GM13977 (cell line): Measurements from ENCODE around the gene FCRL1.

Experiments
- DNase-seq: peaks from one replicate; pipeline ENCODE4 v3.0.0; 2012; ENCODE audit warnings: low spot score
- in situ Hi-C: fragments of 300-500 bp; cut with MboI; formaldehyde crosslinking; loops from one replicate; pipeline ENCODE4 v1.12.0; 2022; ENCODE audit warnings: low sequenced_read_pairs, low pct_unique_long_range_greater_than_20kb, mixed read lengths, inconsistent platforms; ENCODE audit not compliant: unreplicated experiment
- TF ChIP-seq, protein P1 (sequence below): IDR thresholded peaks from 2 replicates; pipeline ENCODE4 v1.5.1; 2012; ENCODE audit warnings: mild to moderate bottlenecking, control low read depth; ENCODE audit not compliant: insufficient read depth; ENCODE audit errors: extremely low read depth, missing control alignments

The FCRL1 gene

DNA sequence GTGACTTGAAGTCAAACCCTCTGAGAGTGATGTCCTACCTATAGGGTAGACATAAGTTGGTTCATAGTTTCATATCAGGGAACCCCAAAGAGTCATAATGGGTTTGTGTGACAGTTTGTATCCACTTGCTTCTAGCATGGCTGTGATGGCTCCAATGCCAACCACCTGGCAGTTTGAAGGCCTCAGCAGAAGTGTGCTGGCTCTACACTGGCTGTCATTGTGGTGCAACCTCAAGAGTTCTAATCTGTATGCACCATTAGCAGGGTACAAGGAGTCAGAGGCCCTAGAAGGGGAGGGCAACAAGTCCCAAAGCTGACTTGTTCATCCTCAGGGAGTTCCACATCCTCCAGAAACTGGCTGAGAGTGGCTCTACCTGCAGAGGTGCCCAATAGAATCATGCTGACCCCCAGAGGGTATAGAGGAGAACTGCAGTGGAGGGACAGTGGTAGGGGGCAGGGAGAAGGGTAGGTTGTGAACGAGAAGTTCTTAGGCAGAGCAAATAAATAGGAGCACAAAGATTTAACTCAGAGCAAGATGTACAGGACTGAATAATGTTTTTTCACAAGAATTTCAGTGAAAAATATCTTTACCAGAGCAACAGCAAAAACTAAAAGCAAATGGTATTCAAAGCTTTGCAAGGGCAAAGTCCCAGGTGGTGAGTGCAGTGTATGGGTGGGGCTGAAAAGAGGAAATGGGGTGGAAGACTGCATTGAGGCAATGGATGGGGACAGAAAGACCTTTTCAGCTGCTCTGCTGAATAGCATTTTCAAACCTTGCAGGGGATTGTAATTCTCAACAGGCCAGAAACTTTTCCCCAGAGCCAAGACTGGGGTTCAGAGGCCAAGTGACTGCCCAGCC, 46.2 kb downstream of the FCRL1 start:
- in situ Hi-C loops, result no loop called here
- DNase-seq, result peak; percentile 40

DNA sequence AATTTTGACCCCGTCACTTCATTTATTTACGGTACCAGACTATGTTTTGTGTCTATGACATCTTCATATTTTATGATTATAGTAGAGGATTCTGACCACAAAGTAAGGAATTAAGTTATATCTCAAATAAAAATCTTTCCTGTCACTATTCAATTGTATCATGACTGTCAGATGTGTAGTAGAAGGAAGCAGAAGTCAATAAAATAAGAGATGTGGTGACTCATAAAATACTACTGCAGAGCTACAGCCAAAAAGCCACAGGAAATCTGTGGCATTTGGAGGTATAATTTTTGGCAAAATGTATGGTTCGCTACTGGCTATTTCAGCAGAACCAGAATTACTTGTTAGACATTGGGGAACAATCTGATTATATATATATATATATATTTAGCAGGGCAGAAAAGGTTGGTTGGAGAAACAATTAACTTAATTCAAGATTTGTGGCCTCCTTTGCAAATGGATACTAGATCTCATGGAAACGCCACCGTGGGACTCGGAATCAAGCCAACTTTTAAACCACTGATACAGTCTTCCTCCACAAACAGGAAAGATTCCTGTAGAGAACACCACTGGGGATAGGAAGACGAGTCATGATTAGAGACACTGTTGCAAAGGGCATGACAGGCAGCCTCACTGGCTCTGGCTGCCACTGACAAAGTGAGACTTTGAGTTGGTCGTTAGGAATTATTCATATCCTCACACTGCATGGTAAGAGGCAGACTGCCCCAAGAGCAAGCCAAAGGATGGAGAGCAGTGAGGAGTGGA, 48.1 kb downstream of the FCRL1 start:
- DNase-seq, result no peak
- TF ChIP-seq, protein P1, sequence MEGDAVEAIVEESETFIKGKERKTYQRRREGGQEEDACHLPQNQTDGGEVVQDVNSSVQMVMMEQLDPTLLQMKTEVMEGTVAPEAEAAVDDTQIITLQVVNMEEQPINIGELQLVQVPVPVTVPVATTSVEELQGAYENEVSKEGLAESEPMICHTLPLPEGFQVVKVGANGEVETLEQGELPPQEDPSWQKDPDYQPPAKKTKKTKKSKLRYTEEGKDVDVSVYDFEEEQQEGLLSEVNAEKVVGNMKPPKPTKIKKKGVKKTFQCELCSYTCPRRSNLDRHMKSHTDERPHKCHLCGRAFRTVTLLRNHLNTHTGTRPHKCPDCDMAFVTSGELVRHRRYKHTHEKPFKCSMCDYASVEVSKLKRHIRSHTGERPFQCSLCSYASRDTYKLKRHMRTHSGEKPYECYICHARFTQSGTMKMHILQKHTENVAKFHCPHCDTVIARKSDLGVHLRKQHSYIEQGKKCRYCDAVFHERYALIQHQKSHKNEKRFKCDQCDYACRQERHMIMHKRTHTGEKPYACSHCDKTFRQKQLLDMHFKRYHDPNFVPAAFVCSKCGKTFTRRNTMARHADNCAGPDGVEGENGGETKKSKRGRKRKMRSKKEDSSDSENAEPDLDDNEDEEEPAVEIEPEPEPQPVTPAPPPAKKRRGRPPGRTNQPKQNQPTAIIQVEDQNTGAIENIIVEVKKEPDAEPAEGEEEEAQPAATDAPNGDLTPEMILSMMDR, result no peak
- in situ Hi-C loops, result no loop called here

More for the DNA sequence above, 46.2 kb downstream of the FCRL1 start:
- TF ChIP-seq, protein P1, result peak; percentile 76

DNA sequence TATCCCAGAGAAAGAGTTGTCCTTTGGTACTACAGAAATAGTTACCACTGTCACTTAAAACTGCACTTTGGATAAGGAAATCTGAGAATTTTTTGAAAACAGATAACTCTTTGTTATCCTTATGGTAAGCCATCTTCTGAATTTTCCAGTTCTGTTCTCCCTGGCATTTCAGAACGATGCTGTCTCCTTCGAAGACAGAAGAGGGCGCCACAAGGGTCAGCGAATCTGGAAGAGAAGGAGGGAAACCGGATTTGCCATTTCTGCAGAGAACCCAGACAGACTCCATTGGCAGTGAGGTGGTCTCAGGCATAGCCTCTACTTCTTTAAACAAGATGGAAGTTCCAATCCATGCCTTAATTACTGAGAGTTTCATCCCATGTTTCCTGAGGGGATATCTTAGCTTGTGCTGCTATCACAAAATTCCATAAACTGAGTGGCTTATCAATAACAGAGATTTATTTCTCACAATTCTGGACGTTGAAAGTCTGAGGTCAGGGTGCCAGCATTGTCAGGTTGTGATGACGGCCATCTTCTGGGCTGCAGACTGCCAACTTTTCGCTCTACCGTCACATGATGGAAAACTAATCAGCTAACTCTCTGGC, 49.4 kb downstream of the FCRL1 start:
- in situ Hi-C loops, result no loop called here
- TF ChIP-seq, protein P1, result peak; percentile 52
- DNase-seq, result no peak

DNA sequence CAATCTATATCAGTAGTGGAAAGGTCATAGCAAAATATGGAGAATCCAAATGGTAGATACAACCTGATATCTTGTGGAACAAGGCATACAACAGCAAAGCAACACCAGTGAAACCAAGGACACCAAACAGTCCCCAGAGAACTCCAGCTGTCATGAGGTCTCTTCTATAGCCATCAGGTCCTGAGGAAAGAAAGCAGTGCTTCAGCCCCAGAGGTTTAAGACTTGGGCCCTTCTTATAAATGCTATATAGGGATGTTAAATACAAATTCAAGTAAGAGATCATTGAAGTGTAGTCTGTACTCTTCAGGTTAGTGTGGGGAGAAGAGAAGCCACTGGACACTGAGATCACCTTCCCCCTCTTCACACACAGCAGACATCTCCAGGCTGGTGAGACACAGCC, 53.1 kb downstream of the FCRL1 start:
- in situ Hi-C loops, result no loop called here
- TF ChIP-seq, protein P1, result no peak
- no peak for DNase-seq

DNA sequence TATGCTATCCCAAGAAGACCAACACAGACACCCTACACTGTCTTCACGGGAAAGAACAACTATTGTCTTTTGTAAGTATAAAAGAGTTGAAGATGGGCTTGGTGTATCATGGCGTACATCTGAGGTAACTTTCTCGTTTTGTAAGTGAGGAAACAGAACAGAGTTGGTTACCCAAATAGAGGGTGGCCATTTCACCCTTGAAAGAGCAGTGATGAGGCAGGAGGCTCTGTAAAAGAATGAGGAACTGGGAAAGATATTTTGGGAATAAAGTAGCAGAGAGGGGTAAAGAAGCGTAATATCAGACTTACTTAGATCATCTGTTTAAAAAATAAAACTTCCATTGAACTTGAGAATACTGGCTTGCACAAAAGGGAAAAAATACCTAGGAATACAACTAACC, 61.9 kb downstream of the FCRL1 start:
- DNase-seq, result no peak
- TF ChIP-seq, protein P1, result no peak
- in situ Hi-C loops, result no loop called here

DNA sequence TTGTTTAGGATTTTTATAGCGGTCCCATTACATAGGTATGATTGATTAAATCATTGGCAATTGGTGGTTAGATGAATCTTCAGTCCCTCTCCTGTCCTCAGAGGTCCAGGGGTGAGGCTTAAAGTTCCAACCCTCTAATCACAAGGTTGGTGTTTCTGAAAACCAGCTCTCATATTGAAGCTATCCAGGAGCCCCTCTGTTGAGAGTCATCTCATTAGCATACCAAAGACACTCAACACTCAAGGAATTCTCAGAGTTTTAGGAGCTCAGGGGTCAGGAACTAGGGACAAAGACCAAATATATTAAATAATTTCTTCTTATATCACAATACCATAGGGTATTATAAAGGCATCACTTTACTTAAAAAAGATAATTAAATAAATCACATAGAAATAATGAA, 66.3 kb downstream of the FCRL1 start:
- in situ Hi-C loops, result no loop called here
- TF ChIP-seq, protein P1, result no peak
- DNase-seq, result no peak
